BLaER1 (cell line): ENCODE measurements around the gene WNK4.

Experiments
- H3K27ac ChIP-seq: shearing (Covaris generic); formaldehyde crosslinking; 2 replicates; pipeline ENCODE4 v1.8.1; 2022
- H3K27me3 ChIP-seq: shearing (Covaris generic); formaldehyde crosslinking; 2 replicates; pipeline ENCODE4 v1.8.1; 2022
- H3K36me3 ChIP-seq: shearing (Covaris generic); formaldehyde crosslinking; 2 replicates; pipeline ENCODE4 v1.8.1; 2022
- H3K4me1 ChIP-seq: shearing (Covaris generic); formaldehyde crosslinking; 2 replicates; pipeline ENCODE4 v1.8.1; 2022
- H3K4me2 ChIP-seq: shearing (Covaris generic); formaldehyde crosslinking; 2 replicates; pipeline ENCODE4 v1.8.1; 2022
- H3K4me3 ChIP-seq: shearing (Covaris generic); formaldehyde crosslinking; 2 replicates; pipeline ENCODE4 v1.8.1; 2022
- H3K9ac ChIP-seq: shearing (Covaris generic); formaldehyde crosslinking; 2 replicates; pipeline ENCODE4 v1.8.1; 2022
- H3K9me3 ChIP-seq: shearing (Covaris generic); formaldehyde crosslinking; 2 replicates; pipeline ENCODE4 v1.8.1; 2022
- H4K20me1 ChIP-seq: shearing (Covaris generic); formaldehyde crosslinking; 2 replicates; pipeline ENCODE4 v1.8.1; 2022
- Cebpa-rat ChIP-seq: shearing (Covaris generic); IDR thresholded peaks from 2 replicates; pipeline ENCODE4 v1.8.1; 2022

Gene WNK4

DNA sequence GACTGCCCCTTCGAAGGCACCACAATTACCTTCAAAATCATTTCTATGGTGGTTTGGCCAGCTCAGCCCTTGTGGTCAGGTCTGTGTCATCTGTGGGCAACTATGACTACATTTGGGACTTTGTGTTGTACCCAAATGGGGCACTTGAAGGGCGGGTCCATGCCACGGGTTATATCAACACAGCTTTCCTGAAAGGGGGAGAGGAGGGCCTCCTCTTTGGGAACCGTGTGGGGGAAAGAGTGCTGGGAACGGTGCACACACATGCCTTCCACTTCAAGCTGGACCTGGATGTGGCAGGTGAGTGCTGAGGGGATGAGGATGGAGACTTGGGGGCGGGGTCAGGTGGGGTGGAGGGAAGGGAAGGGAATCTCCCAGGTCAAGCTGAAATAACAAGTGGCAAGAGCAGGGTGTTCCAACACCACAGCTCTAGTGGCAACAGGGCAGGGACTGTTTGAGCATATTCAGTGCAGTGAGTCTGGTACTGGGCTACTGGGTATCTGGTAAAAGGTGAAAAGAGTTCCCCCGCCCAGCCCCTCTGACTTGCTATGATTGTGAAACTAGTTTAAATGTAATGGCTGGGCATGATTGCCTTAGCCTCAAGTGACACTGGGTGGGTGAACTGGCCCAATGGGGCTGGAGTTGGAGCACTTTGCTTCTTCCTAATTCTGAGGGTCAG is 65.6 kb downstream of the WNK4 start:
- H3K4me3 ChIP-seq: no peak overlapping the region
- TF ChIP-seq Cebpa-rat: no peak
- H3K4me2 ChIP-seq: no peak overlapping the region
- no peaks in the 10 kb centered on the region for H3K27me3 ChIP-seq
- H3K9ac ChIP-seq: no peak overlapping the region
- H3K27ac ChIP-seq: no peak overlapping the region
- H3K4me1 ChIP-seq: 0 out of 2 replicates have a peak, but pooled peaks cover 7% of the 10 kb centered on the region
- H3K36me3 ChIP-seq: peaks cover 53% of the 10 kb centered on the region
- peaks cover 47% of the 10 kb centered on the region for H4K20me1 ChIP-seq
- no peaks in the 10 kb centered on the region for H3K9me3 ChIP-seq
